Adrenal gland (tissue), 12 donors: ENCODE results near the gene SHB. TPM values are rescaled to one million over a fixed set of nuclear protein-coding genes. Genes with fewer than 3 reads are reported as not detected.

Source experiments
- DNase-seq, 7 donors: peaks; one replicate each; pipeline ENCODE4 v3.0.0-alpha.2; 2019 to 2020
- H3K27ac ChIP-seq, 5 donors: fragments of 200-600 bp; sonication (generic) in 4 of 5; 1 replicate in 3 of 5; 2 replicates in 2 of 5; pipeline versions ENCODE4 v1.5.1 to v1.8.0; 2016 to 2020; ENCODE audit warnings: mild to moderate bottlenecking in 1 of 5
- H3K27me3 ChIP-seq: fragments of 200-600 bp; 2 replicates; pipeline ENCODE4 v1.8.0; 2021
- H3K36me3 ChIP-seq, 2 donors: fragments of 200-600 bp; replicated peaks in 1 of 2; 1 replicate in 1 of 2; 2 replicates in 1 of 2; pipeline versions ENCODE4 v1.5.1 to v1.8.0; 2018 to 2022
- H3K4me1 ChIP-seq, 2 donors: fragments of 200-600 bp; replicated peaks in 1 of 2; 1 replicate in 1 of 2; 2 replicates in 1 of 2; pipeline versions ENCODE4 v1.5.1 to v1.8.0; 2018 to 2021
- H3K4me3 ChIP-seq, 4 donors: fragments of 200-600 bp; sonication (generic) in 3 of 4; one replicate each; pipeline ENCODE4 v1.5.1; 2016 to 2018
- H3K9me3 ChIP-seq, 3 donors: fragments of 200-600 bp; sonication (generic) in 1 of 3; replicated peaks in 1 of 3; 1 replicate in 2 of 3; 2 replicates in 1 of 3; pipeline versions ENCODE4 v1.5.1 to v1.8.0; 2016 to 2021
- CTCF ChIP-seq, 6 experiments: fragments of 450-650 bp in 4 of 6; fragments of 200-600 bp in 2 of 6; sonication (generic) in 1 of 6; IDR thresholded peaks; 1 replicate in 5 of 6; 2 replicates in 1 of 6; pipeline versions ENCODE4 v1.5.1 to v1.8.0; 2016 to 2021; ENCODE audit warnings: antibody characterized with exemption in 6 of 6, mild to moderate bottlenecking in 2 of 6, moderate library complexity in 1 of 6
- POLR2A ChIP-seq, 2 donors: fragments of 450-650 bp; IDR thresholded peaks; one replicate each; pipeline ENCODE4 v1.6.1; 2017; ENCODE audit warnings: antibody characterized with exemption in 2 of 2, mild to moderate bottlenecking in 2 of 2, moderate library complexity in 1 of 2
- WGBS, 4 donors: extraction: QIAGEN DNeasy Blood & Tissue Kit in 2 of 4; methylation state at CpG; one replicate each; pipeline versions ENCODE4 v1.1.5 to v1.1.7; 2013 to 2017; 5-methylcytosine and 5-hydroxymethylcytosine counted together
- intact Hi-C, 2 donors: fragments of 100-400 bp; cut with DNase I; formaldehyde crosslinking; loops; one replicate each; pipeline versions ENCODE4 v1.14.1 to v1.15.0; 2022 to 2023
- polyA plus RNA-seq, 3 donors: library from polyadenylated mRNA; stranded (reverse); fragments of 200-250 nt in 2 of 3; fragments of 350-450 nt in 1 of 3; fragmentation: Illumina TruSeq in 1 of 3; extraction: RNeasy Lipid Tissue Mini Kit (QIAGEN cat#74804) in 1 of 3; gene quantifications; one replicate each; pipeline ENCODE4 v1.2.3, GENCODE V29; 2013 to 2014
- total RNA-seq, 9 donors: library from RNA; depleted of rRNA in 4 of 9; stranded (reverse); fragments of >200 nt in 4 of 9; fragments of 120-200 nt in 1 of 9; fragmentation: NEBNext Ultra II Directional in 1 of 9; extraction: Animal tissue kit (Norgen Biotek cat#: 25700) in 1 of 9; gene quantifications; one replicate each; pipeline versions ENCODE4 v1.1.0 to v1.2.4, GENCODE V29; 2013 to 2023
- donor health status: healthy with polysubstance abuse.
- donor health status: Bipolar disorder and iron deficiency.
- donor health status: DM: yes; HTN: yes; CAD: no.
- donor health status: DM: no; HTN: no; CAD: no.
- donor health status: DM: no; HTN: no; CAD: no.
- donor health status: DM: yes; HTN: yes; CAD: no.

Gene SHB
- total and polyA plus RNA-seq, 12 donors = 3.2 to 21.2 (median 11.1) TPM

GRCh38 chr9:38044706-38045105 is 24.3 kb downstream of the SHB start:
- H3K4me3 ChIP-seq = no peak overlapping the region
- intact Hi-C loops = no loop called here
- H3K4me1 ChIP-seq = peaks cover 17 to 26% of the 10 kb centered on the region in 2 donors
- H3K27ac ChIP-seq = no peak overlapping the region
- H3K27me3 ChIP-seq = no peaks in the 10 kb centered on the region
- TF ChIP-seq CTCF (IDR thresholded peaks at IDR 0.05) (no peak), POLR2A (IDR thresholded peaks at IDR 0.05) (no peak)
- no peak for DNase-seq
- no peaks in the 10 kb centered on the region for H3K9me3 ChIP-seq
- H3K36me3 ChIP-seq = no peaks in the 10 kb centered on the region
- 92 to 100% (median 95%) methylated on average over 1 to 2 of the region's 2 CpGs for WGBS, 4 donors

GRCh38 chr9:38043931-38044623 is 24.9 kb downstream of the SHB start:
- H3K4me1 ChIP-seq = peaks cover 17 to 32% of the 10 kb centered on the region in 2 donors
- WGBS, 4 donors = 58 to 72% (median 64%) methylated on average over 7 to 9 of the region's 9 CpGs
- H3K9me3 ChIP-seq = no peaks in the 10 kb centered on the region
- DNase-seq = peak in 3 of 7 donors; percentile 29 to 32 (median 32)
- H3K36me3 ChIP-seq = no peaks in the 10 kb centered on the region
- H3K27ac ChIP-seq = no peak overlapping the region
- TF ChIP-seq CTCF (IDR thresholded peaks at IDR 0.05) (no peak), POLR2A (IDR thresholded peaks at IDR 0.05) (no peak)
- no peak overlapping the region for H3K4me3 ChIP-seq
- no peaks in the 10 kb centered on the region for H3K27me3 ChIP-seq
- intact Hi-C loops = no loop called here

GRCh38 chr9:38042626-38043357 is 26.2 kb downstream of the SHB start:
- no peak for TF ChIP-seq POLR2A (IDR thresholded peaks at IDR 0.05)
- no peak for TF ChIP-seq CTCF (IDR thresholded peaks at IDR 0.05)
- peaks cover 17 to 36% of the 10 kb centered on the region in 2 donors for H3K4me1 ChIP-seq
- H3K4me3 ChIP-seq = no peak overlapping the region

GRCh38 chr9:38041564-38042243 is 27.3 kb downstream of the SHB start:
- no peaks in the 10 kb centered on the region for H3K36me3 ChIP-seq
- peaks cover 8 to 36% of the 10 kb centered on the region in 2 donors for H3K4me1 ChIP-seq
- no peaks in the 10 kb centered on the region for H3K9me3 ChIP-seq
- DNase-seq = no peak
- no peaks in the 10 kb centered on the region for H3K27me3 ChIP-seq
- TF ChIP-seq POLR2A (IDR thresholded peaks at IDR 0.05) = no peak
- no peak for TF ChIP-seq CTCF (IDR thresholded peaks at IDR 0.05)
- H3K4me3 ChIP-seq = no peak overlapping the region
- 82 to 90% (median 88%) methylated on average over 21 of the region's 21 CpGs for WGBS, 4 donors
- H3K27ac ChIP-seq = no peak overlapping the region
- intact Hi-C loops = no loop called here

More at GRCh38 chr9:38042626-38043357, 26.2 kb downstream of the SHB start:
- no peaks in the 10 kb centered on the region for H3K9me3 ChIP-seq
- 81 to 91% (median 85%) methylated on average over 8 of the region's 8 CpGs for WGBS, 4 donors
- intact Hi-C loops = no loop called here
- no peaks in the 10 kb centered on the region for H3K36me3 ChIP-seq
- no peak for DNase-seq
- H3K27me3 ChIP-seq = no peaks in the 10 kb centered on the region
- H3K27ac ChIP-seq = no peak overlapping the region
